Caco-2 (cell line): ENCODE measurements around the gene ASPN. TPM values are rescaled to one million over a fixed set of nuclear protein-coding genes. Genes with fewer than 3 reads are reported as not detected.

Experiments used
- BruUV-seq: library from RNA; stranded (reverse); fragments of 400-500 nt; replicated peaks from 2 replicates; lab custom pipeline; 2021; lab: Mats Ljungman, UMichigan
- CTCF ChIA-PET: fragments of 300-600 bp; sonication (Branson Sonifier 250); formaldehyde crosslinking; loops from one replicate; lab custom pipeline; 2022; ENCODE audit warnings: antibody characterized with exemption; lab: Charles Lee
- POLR2A ChIA-PET: fragments of 300-600 bp; sonication (Branson Sonifier 250); formaldehyde crosslinking; loops from one replicate; lab custom pipeline; 2022; ENCODE audit warnings: antibody characterized with exemption; lab: Charles Lee
- DNase-seq, 2 experiments: peaks; one replicate each; pipeline versions ENCODE4 v3.0.0 to v3.0.0-alpha.2; 2020 to 2022
- H3K27me3 ChIP-seq: replicated peaks from 2 replicates; pipeline ENCODE4 v1.6.0; 2011; ENCODE audit warnings: low read length; ENCODE audit not compliant: control insufficient read depth, insufficient read depth
- H3K36me3 ChIP-seq: 2 replicates; pipeline ENCODE4 v1.5.1; 2011; ENCODE audit warnings: low read length; ENCODE audit not compliant: control insufficient read depth, insufficient read depth
- H3K4me1 ChIP-seq: fragments of 250-450 bp; sonication (Bioruptor Pico); 2 replicates; pipeline ENCODE4 v1.5.1; 2020; ENCODE audit warnings: mild to moderate bottlenecking
- H3K4me3 ChIP-seq: 2 replicates; pipeline ENCODE4 v1.5.1; 2011; ENCODE audit warnings: low read depth, mild to moderate bottlenecking, control low read depth, low read length
- H3K9me3 ChIP-seq: fragments of 250-450 bp; sonication (Bioruptor Pico); 2 replicates; pipeline ENCODE4 v1.5.1; 2020; ENCODE audit warnings: mild to moderate bottlenecking, moderate library complexity
- H3K27ac Mint-ChIP-seq: one replicate; pipeline ENCODE4 v1.8.0; 2022; ENCODE audit warnings: mixed read lengths; ENCODE audit not compliant: unreplicated experiment
- H3K27me3 Mint-ChIP-seq: one replicate; pipeline ENCODE4 v1.8.0; 2022; ENCODE audit warnings: mixed read lengths; ENCODE audit not compliant: insufficient read depth, unreplicated experiment
- H3K36me3 Mint-ChIP-seq: one replicate; pipeline ENCODE4 v1.8.0; 2022; ENCODE audit warnings: mild to moderate bottlenecking, mixed read lengths; ENCODE audit not compliant: insufficient read depth, unreplicated experiment
- H3K4me1 Mint-ChIP-seq: one replicate; pipeline ENCODE4 v1.8.0; 2022; ENCODE audit warnings: low read depth, mixed read lengths; ENCODE audit not compliant: unreplicated experiment
- H3K4me3 Mint-ChIP-seq: one replicate; pipeline ENCODE4 v1.8.0; 2022; ENCODE audit warnings: mild to moderate bottlenecking, moderate library complexity, mixed read lengths; ENCODE audit not compliant: unreplicated experiment
- H3K9me3 Mint-ChIP-seq: one replicate; pipeline ENCODE4 v1.8.0; 2022; ENCODE audit warnings: mixed read lengths; ENCODE audit not compliant: unreplicated experiment
- CTCF ChIP-seq, 2 experiments: fragments of 200-600 bp in 1 of 2; IDR thresholded peaks; 1 replicate in 1 of 2; 2 replicates in 1 of 2; pipeline versions ENCODE4 v1.5.1 to v1.8.0; 2011 to 2022; ENCODE audit warnings: antibody characterized with exemption in 1 of 2, control low read depth in 1 of 2, inconsistent platforms in 1 of 2, low read depth in 1 of 2, low read length in 1 of 2, mild to moderate bottlenecking in 1 of 2, moderate library complexity in 1 of 2; ENCODE audit not compliant: insufficient read depth in 1 of 2, severe bottlenecking in 1 of 2, unreplicated experiment in 1 of 2
- intact Hi-C: fragments of 100-400 bp; cut with micrococcal nuclease; formaldehyde crosslinking; loops from one replicate; pipeline ENCODE4 v1.10.0; 2022; ENCODE audit not compliant: unreplicated experiment
- total RNA-seq: library from RNA; stranded (reverse); gene quantifications from 2 replicates; pipeline ENCODE4 v1.2.3, GENCODE V29; 2022

The ASPN gene
- total RNA-seq, 1 experiment from 2014 or later: not detected

GRCh38 chr9:92508018-92508820, 25.9 kb upstream of the ASPN start:
- Histone ChIP-seq H3K4me1 (no peaks in the 10 kb centered on the region), H3K9me3 (no peaks in the 10 kb centered on the region), H3K27me3 (no peaks in the 10 kb centered on the region), H3K4me3 (no peak overlapping the region), H3K36me3 (no peaks in the 10 kb centered on the region)
- intact Hi-C loops: no loop called here
- no TSS peak for BruUV-seq
- no peaks in the 10 kb centered on the region for H3K9me3 Mint-ChIP-seq
- DNase-seq: no peak
- no peaks in the 10 kb centered on the region for H3K27me3 Mint-ChIP-seq
- H3K4me1 Mint-ChIP-seq: peaks cover 11% of the 10 kb centered on the region
- ChIA-PET POLR2A (no interaction called here), CTCF (no interaction called here)
- no peak for TF ChIP-seq CTCF (IDR thresholded peaks at IDR 0.05; ENCODE audit: insufficient read depth in 1 of 2, low read depth in 1 of 2, low read length in 1 of 2, severe bottlenecking in 1 of 2, unreplicated experiment in 1 of 2)
- no peak overlapping the region for H3K4me3 Mint-ChIP-seq
- no peaks in the 10 kb centered on the region for H3K36me3 Mint-ChIP-seq
- peak overlapping the region; percentile 22 for H3K27ac Mint-ChIP-seq

DNA sequence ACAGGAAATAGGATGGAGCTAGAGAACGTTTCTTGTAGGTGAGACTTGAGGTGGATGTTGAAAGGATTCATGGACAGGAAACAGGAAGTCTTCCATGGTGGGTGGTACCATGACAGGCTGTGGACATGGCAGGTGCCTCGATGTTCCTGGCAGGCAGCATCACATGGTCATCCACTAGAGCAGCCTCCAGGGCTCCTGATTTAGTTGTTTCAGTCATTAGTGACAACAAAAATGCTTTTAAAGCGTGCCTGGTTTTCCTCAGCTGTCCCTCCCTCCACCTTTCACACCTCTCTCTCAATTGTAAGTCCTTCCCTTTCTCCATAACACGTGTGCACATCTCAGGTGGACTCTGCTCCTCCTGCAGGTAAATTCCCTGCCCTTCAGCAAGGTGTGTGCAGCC, 25.2 kb upstream of the ASPN start:
- H3K9me3 Mint-ChIP-seq: no peaks in the 10 kb centered on the region
- no peak for TF ChIP-seq CTCF (IDR thresholded peaks at IDR 0.05; ENCODE audit: insufficient read depth in 1 of 2, low read depth in 1 of 2, low read length in 1 of 2, severe bottlenecking in 1 of 2, unreplicated experiment in 1 of 2)
- DNase-seq: no peak
- H3K4me1 Mint-ChIP-seq: peaks cover 11% of the 10 kb centered on the region
- no peaks in the 10 kb centered on the region for H3K36me3 Mint-ChIP-seq
- H3K27me3 Mint-ChIP-seq: no peaks in the 10 kb centered on the region
- BruUV-seq: no TSS peak
- H3K4me3 ChIP-seq: no peak overlapping the region
- H3K9me3 ChIP-seq: no peaks in the 10 kb centered on the region
- no peaks in the 10 kb centered on the region for H3K4me1 ChIP-seq
- intact Hi-C loops: no loop called here
- no peaks in the 10 kb centered on the region for H3K27me3 ChIP-seq
- H3K27ac Mint-ChIP-seq: peak overlapping the region; percentile 22
- ChIA-PET POLR2A (no interaction called here), CTCF (no interaction called here)
- no peak overlapping the region for H3K4me3 Mint-ChIP-seq
- H3K36me3 ChIP-seq: no peaks in the 10 kb centered on the region

DNA sequence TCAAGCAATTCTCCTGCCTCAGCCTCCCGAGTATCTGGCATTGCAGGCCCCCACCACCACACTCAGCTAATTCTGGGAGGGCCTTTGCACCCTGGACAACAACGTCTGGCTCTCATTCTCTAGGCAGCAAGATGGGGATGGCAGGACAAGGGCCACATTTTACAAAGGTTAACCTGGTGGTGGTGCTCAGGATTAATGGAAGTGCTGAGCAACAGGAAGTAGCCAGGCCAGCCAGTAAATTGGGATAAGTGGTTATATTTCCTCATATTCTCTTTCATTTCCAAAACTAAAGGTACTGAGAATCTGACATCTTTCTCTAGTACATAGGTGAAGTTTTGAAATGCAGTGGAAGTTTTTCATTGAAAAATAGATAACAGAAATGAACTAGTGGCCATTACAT, 24.7 kb upstream of the ASPN start:
- no peaks in the 10 kb centered on the region for H3K9me3 ChIP-seq
- H3K4me1 Mint-ChIP-seq: peaks cover 11% of the 10 kb centered on the region
- no TSS peak for BruUV-seq
- no peak for DNase-seq
- CTCF ChIA-PET: no interaction called here
- no peaks in the 10 kb centered on the region for H3K36me3 Mint-ChIP-seq
- no peaks in the 10 kb centered on the region for H3K4me1 ChIP-seq
- intact Hi-C loops: no loop called here
- no peaks in the 10 kb centered on the region for H3K27me3 ChIP-seq
- no peak overlapping the region for H3K4me3 Mint-ChIP-seq
- no peaks in the 10 kb centered on the region for H3K27me3 Mint-ChIP-seq
- no peak overlapping the region for H3K27ac Mint-ChIP-seq
- H3K9me3 Mint-ChIP-seq: no peaks in the 10 kb centered on the region
- no peaks in the 10 kb centered on the region for H3K36me3 ChIP-seq
- TF ChIP-seq CTCF (IDR thresholded peaks at IDR 0.05; ENCODE audit: insufficient read depth in 1 of 2, low read depth in 1 of 2, low read length in 1 of 2, severe bottlenecking in 1 of 2, unreplicated experiment in 1 of 2): no peak
- no peak overlapping the region for H3K4me3 ChIP-seq
- POLR2A ChIA-PET: no interaction called here
